GM10248 (cell line): ENCODE measurements around the gene DPH3.

ENCODE experiments used
- CTCF ChIA-PET: fragments of 300-600 bp; sonication (Branson Sonifier 250); formaldehyde crosslinking; extraction: SDS; loops from one replicate; lab custom pipeline; 2021; ENCODE audit warnings: antibody characterized with exemption; lab: Yijun Ruan, JAX
- POLR2A ChIA-PET: fragments of 350-650 bp; sonication (Branson Sonifier 250); formaldehyde crosslinking; extraction: SDS; loops from one replicate; lab custom pipeline; 2020; ENCODE audit warnings: antibody characterized with exemption; lab: Yijun Ruan, JAX
- DNase-seq: peaks from one replicate; pipeline ENCODE4 v3.0.0; 2012; ENCODE audit errors: extremely low spot score
- TF ChIP-seq, protein P1 (sequence below): IDR thresholded peaks from 2 replicates; pipeline ENCODE4 v1.5.1; 2012; ENCODE audit warnings: mild to moderate bottlenecking, low read depth; ENCODE audit errors: extremely low read depth, missing control alignments, control extremely low read depth

Gene DPH3

DNA sequence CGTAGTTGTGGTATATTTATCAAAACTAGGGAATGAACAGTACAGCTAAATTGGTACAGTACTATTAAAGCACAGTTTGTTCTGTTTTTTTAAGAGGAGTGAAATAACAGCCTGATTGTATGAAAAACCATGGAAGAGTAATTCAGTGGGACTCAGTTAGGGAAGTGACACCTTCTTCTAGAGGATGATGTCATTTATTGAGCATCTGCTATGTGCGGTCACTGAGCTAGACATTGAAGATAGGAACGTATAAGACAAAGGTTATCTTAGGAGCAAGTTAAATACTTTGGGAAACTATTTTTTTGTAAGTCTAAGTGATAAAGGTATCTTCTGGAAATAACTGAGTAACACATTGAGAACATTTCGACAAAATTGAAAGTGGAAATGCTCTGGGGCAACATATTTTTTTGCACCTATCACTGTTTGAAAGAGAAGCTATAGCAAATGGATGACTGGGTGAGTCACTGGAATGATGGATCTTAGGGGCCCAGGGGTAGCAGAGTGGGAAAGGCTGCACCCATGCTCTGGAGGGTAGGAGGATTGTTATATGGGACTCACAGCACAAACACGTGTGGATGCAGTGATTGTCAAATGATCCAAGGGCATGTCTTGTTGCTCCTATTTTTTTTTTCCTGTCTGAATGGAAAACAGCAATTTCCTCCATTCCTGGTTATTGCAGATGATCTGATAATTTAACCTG, 43.2 kb upstream of the DPH3 start:
- TF ChIP-seq, protein P1, sequence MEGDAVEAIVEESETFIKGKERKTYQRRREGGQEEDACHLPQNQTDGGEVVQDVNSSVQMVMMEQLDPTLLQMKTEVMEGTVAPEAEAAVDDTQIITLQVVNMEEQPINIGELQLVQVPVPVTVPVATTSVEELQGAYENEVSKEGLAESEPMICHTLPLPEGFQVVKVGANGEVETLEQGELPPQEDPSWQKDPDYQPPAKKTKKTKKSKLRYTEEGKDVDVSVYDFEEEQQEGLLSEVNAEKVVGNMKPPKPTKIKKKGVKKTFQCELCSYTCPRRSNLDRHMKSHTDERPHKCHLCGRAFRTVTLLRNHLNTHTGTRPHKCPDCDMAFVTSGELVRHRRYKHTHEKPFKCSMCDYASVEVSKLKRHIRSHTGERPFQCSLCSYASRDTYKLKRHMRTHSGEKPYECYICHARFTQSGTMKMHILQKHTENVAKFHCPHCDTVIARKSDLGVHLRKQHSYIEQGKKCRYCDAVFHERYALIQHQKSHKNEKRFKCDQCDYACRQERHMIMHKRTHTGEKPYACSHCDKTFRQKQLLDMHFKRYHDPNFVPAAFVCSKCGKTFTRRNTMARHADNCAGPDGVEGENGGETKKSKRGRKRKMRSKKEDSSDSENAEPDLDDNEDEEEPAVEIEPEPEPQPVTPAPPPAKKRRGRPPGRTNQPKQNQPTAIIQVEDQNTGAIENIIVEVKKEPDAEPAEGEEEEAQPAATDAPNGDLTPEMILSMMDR = no peak
- CTCF ChIA-PET = interaction anchor here (1.0 to 2.5 kb wide), 5 partner anchors 10 to 174 kb away, joined by 3 to 8 read pairs (median 3); no protein-coding TSS in a partner anchor
- DNase-seq = no peak
- POLR2A ChIA-PET = no interaction called here

DNA sequence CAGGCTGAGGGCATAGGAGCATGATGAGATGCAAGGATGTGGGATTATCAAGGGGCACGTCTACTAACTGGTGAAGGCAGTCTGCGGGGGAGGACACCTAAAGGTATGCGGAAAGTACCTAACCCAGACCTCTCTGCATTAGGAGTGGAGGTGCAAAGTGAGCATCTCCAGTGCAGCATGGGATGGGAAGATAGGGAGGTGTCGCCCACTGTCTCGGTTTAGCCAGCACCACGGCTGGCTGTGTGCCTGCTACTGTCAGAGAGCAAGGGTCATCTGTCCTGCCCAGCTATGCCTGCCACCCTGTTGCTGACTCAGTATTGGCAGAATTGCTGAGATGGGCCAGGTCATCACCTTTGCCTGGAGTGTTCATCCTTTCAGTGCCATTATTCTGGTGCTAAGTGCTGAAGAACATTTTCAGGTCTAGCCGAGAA, 40.4 kb upstream of the DPH3 start:
- ChIA-PET POLR2A (no interaction called here), CTCF (interaction anchor here (1.2 to 5.9 kb wide), 9 partner anchors 8 to 31 kb away, joined by 3 to 30 read pairs (median 6); no protein-coding TSS in a partner anchor)
- DNase-seq = no peak
- TF ChIP-seq, protein P1 = no peak

DNA sequence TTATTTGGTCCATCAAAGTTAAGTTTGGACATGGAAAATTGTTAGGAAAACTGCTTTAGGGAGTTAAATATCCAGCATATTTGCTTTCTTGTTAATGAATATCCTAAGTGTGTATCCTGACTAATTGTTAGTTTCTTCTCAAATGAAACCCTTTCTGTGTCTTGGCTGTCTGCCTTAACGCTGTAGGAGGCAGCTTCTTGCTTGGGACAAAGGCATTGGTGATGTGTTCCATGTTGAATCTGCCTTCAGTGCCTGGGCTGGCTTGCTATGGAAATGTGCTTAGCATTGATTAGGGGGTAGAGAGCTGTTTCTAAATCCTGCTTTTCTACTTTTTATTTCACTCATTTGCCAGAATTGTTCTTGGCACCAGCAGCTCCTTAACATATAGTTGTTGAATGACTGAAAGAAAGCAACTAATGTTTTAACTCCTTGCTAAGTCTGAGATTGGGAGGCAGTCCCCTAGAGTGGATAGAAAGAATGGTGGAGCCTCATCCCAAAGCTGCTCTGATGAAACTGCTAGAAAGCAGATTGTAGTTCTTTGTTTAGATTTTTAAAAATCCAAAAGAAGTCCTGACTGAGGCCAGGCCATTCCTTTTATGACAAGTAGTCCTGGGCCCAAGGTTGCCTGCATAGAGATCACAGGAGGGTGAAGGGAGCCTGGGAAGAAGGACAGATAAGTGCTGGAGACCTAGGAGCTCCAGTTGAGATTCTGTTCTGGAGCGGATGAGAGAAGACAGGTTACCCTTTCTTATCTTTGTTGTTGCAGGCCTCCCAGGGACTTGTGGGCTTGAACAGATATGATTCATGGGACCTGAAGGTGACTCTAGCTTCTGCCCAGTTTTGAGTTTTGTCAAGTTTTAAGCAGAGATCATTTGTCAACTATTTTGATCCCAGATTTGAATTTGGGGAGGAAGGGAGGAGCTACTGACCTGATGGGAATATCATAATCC, 39.6 kb upstream of the DPH3 start:
- no peak for DNase-seq
- TF ChIP-seq, protein P1 = no peak
- POLR2A ChIA-PET = no interaction called here
- CTCF ChIA-PET = interaction anchor here (1.2 to 5.9 kb wide), 10 partner anchors 9 to 297 kb away, joined by 3 to 30 read pairs (median 5); no protein-coding TSS in a partner anchor

DNA sequence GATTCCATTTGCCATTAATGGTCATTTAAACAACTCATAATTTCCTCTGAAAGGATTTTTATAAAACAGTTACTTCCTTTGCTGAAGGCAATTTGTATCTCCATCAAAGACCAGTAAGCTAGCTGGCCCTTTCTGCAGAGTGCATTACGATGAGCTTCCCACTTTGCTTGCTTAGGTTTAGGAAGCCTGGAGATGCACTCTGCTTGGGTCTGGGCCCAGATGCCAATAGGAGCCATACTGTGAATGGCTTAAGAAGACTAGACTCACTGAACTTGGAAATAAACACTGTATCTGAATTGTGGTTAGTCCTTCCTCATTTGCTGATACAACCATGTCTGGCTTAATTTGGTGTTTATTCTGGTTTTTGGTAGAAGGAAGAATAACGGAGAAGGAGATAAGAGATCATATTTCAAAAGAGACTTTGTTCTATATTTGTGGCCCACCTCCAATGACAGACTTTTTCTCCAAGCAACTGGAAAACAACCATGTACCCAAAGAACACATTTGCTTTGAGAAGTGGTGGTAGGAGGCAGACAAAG, 38.4 kb upstream of the DPH3 start:
- no peak for DNase-seq
- TF ChIP-seq, protein P1 = no peak
- POLR2A ChIA-PET = no interaction called here
- CTCF ChIA-PET = interaction anchor here (1.5 to 5.9 kb wide), 4 partner anchors 10 to 249 kb away, joined by 4 to 30 read pairs (median 18); no protein-coding TSS in a partner anchor

DNA sequence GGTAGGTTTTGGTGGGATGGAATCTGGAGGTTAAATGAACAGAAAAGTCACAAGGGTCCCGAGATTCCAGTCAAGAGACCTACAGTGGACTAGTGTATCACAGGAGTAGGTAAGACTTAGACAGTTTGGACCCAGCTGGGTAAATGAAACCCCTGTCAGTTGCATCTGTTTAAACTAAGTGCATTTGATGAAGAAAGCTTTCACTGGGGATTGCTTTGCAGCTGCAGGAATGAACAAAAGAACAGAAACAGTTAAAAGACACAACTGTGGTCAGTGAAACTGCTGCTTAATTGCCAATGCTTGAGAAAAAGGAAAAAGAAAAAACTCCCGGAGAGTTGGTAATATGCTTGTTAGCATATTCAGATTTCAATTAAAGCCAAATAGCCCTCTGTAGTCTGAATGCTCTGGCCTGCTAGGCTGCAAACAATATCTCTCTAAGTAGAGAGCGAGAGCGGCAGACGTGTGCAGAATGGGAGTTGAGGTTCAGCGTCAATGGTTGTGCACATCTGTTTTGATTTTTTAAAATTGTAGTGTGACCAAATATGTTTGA, 37.4 kb upstream of the DPH3 start:
- CTCF ChIA-PET = interaction anchor here (0.9 to 5.9 kb wide), 4 partner anchors 11 to 34 kb away, joined by 3 to 30 read pairs (median 15); no protein-coding TSS in a partner anchor
- no peak for DNase-seq
- POLR2A ChIA-PET = no interaction called here
- TF ChIP-seq, protein P1 = no peak
